Stimulated activated CD8-positive, alpha-beta memory T cell treated with anti-CD3 and anti-CD28 coated beads, Interleukin-15, amount 100 ng/mL, for 1 hour (primary cell): Measurements from ENCODE around the gene LRRC36.
"Not testable (repeated sequence)": the region's sequence is repeated elsewhere in the genome, so short reads cannot be mapped to it uniquely, and the experiment has no call there.

Experiments
- DNase-seq: peaks from one replicate; pipeline ENCODE4 v3.0.0-alpha.2; 2020; ENCODE audit warnings: low read depth

LRRC36 gene

GRCh38 chr16:67400901-67401300, 74.3 kb downstream of the LRRC36 start:
- no peak for DNase-seq

- no peak for DNase-seq
Measured at GRCh38 chr16:67403976-67404555, 77.5 kb downstream of the LRRC36 start.

DNA sequence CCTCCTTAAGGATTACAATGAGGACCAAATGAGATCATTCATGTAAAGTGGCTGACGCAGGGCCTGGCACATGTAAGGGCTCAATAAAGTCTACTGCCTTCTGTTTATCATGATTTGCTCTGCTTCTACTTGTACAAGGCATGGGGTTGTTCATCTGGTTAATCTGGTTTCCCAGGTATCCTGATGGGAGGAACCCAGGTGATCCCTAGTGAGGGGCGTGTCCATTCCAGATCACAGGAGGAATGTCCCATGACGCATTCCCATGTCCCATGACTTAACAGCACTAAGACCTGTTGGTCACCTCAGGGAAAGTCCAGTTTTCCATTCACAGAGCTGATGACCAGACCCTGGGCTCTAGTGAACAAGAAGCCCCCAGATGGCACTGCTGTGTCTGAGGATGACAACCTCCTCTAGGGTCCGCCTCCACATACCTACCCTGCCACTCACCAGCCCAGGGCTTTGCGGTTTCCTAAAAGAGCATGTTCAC, 78.2 kb downstream of the LRRC36 start:
- no peak for DNase-seq

DNA sequence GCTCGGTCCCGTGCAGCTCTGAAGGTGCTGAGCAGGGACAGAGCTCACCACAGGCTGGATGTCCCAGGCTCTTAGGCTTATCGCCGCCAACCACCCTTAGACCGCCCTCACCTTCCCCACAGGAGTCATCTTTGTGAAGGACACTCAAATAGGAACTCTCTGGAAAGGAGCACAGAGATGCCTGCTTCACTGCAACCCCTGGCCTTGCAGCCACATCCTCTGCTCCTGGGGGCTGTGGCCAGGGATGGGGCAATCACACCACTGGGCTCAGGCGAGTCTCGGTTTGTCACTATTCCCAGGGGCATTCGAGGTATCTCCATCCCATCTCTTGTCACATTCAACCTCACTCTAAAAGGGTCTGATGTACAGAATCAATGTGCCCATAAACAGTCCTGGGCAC, 78.7 kb downstream of the LRRC36 start:
- no peak for DNase-seq

- DNase-seq: no peak
Measured at GRCh38 chr16:67406111-67406971, 79.7 kb downstream of the LRRC36 start.

DNA sequence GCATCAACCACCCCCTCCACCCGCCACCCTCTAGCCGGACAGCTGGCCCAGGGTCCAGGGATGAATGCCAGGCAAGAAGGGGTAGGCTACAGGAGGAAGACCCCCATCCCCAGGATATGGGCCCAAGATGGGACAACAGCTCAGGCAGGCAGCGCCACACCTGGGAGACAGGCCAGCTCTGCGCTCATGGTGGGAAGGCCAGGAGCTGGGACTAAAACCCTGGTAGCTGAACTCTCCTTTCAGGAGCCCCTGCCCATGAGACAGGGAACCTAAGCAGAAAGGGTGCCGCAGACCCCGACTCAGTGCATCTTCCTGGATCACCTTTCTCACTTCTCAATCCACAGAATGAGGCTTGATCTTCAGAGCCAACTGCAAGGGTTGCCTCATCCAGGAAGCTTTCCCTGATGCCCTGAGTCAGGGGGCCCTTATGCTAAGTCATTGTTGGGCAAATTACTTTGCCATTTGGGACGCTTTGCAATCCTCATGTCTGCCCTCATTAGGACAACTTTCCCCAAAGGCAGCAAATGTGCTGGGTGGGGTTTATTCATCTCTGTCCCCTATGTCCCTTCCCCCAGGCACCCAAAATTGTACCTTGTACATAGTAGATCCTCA, 80.7 kb downstream of the LRRC36 start:
- no peak for DNase-seq

DNA sequence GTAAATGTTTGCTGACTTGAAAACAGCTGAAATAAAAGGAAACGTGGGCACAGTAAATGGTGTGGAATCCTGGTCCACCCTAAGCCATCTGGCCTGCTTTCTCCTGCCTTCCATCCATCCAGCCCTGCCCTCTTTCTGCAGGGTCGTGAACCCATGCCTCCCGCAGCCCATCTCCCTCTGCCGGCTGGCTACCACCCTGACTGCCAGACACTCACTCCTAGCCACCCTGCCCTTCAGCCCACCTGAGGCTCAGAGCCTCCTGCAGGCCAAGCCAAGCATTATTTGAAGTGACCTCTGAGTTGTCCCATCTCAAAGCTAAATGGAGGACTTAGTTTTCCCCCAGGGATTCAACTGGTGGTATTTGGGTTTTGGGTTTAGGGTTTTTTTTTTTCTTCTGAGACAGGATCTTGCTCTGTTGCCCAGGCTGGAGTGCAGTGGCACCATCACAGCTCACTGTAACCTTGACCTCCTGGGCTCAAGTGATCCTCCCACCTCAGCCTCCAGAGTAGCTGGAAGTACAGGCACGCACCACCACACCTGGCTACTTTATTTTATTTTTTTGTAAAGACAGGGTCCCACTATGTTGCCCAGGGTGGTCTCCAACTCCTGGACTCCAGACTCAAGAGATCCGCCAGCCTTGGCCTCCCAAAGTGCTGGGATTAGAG, 81.3 kb downstream of the LRRC36 start:
- no peak for DNase-seq

- DNase-seq: no peak
Measured at GRCh38 chr16:67409631-67410030, 83.0 kb downstream of the LRRC36 start.

DNA sequence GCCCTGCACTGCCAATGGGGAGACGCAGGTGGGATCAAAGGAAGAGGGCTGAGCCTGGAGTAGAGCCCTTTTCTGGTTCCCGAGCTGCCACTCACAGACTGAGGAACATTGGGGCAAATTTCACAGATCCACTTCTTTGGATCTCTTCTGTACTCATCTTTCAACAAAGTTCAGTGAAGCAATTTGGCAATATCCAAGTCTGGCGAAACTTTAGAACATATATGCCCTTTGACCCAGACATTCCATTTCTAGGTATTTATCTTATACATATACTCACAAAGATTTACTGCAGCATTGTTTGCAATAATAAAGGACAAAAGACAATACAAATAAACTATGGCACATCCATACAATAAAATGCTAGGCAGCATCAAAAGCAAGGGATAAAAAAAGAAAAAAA, 84.7 kb downstream of the LRRC36 start:
- no peak for DNase-seq

GRCh38 chr16:67412294-67412693, 85.7 kb downstream of the LRRC36 start:
- DNase-seq: no peak

- no peak for DNase-seq
Measured at GRCh38 chr16:67413978-67414911, 87.6 kb downstream of the LRRC36 start.

DNA sequence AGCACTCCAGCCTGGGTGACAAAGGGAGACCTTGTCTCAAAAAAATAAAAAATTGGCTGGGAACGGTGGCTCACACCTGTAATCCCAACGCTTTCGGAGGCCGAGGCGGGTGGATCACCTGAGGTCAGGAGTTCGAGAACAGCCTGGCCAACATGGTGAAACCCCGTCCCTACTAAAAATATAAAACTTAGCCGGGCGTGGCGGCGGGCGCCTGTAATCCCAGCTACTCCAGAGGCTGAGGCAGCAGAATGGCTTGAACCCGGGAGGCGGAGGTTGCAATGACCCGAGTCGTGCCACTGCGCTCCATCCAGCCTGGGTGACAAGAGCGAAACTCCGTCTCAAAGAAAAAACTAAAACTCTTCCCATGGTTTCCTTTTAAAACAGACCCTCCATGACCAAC, 88.8 kb downstream of the LRRC36 start:
- DNase-seq: not testable (repeated sequence)

- DNase-seq: no peak
Measured at GRCh38 chr16:67415872-67416793, 89.5 kb downstream of the LRRC36 start, which contains the start of gene ZDHHC1. TSS of gene ZDHHC1 (minus strand) at chr16:67416477. CDS start at chr16:67407775, 8,702 bp downstream.

GRCh38 chr16:67417333-67418061, 90.9 kb downstream of the LRRC36 start:
- DNase-seq: no peak

DNA sequence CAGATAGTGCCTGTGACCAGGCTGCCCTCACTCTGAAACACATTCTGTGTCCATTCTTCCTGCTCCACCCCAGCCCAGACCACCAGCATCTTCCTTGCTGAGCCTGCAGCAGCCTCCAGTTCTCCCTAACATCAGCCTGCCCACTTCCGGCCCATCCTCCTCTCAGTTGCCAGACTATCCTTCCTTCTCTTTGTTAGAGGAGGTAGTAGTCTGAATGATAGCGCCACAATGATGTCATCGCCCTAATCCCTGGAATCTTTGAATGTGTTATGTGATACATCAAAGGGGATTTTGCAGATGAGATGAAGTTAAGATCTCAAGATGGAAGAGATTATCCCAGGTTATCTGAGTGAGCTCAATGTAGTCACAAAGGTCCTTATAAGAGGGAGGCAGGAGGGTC, 92.9 kb downstream of the LRRC36 start:
- no peak for DNase-seq

DNA sequence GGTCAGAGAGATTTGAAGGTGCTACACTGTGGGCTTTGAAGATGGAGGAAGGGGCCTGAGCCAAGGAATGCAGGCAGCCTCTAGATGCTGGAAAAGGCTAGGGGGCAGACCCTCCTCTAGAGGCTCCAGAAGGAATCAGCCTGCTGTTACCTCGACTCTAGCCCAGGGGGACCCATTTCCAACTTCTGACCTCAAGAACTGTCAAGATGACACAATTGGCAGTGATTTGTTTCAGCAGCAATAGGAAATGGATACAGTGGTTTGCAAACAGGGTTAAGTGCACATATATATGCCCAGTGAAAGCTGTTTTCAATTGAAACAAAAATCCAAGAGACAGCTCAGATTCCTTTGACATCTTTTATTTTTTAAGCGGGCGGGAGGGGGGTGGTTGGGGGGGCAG, 93.3 kb downstream of the LRRC36 start:
- no peak for DNase-seq

DNA sequence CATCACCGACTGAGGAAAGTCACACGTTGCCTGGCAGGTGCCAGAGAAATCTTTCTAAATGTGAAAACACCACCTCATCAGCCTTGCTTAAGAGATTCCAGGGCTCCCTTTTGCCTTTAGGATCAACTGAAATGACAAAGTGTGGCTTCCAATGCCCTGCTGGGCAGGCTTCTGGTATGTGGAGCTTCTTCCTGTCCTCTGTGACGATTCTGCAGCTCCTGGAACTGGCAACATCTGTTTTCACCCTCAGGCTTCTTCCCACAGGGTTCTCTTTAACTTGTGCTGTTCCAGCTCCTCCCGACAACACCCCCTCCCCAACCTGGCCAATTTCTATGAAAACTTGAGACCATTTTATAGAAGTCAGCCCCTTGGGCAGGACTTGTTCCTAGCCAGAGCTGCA, 94.4 kb downstream of the LRRC36 start:
- no peak for DNase-seq

DNA sequence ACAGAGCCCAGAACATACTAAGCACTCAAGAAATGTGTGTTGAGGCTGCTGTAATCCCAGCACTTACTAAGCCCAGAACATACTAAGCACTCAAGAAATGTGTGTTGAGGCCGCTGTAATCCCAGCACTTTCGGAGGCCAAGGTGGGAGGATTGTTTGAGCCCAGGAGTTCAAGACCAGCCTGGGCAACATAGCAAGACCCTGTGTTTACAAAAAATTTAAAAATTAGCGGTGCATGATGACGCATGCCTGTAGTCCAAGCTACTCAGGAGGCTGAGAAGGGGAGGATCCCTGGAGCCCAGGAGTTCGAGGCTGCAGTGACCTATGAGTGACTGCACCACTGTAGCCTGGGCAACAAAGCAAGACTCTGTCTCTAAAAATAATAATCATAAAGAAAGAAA, 96.4 kb downstream of the LRRC36 start:
- no peak for DNase-seq

GRCh38 chr16:67423611-67424260, 97.1 kb downstream of the LRRC36 start:
- DNase-seq: no peak
